ENCODE results near the gene RTP5.
"Not testable (repeated sequence)": the region's sequence is repeated elsewhere in the genome, so short reads cannot be mapped to it uniquely, and the experiment has no call there.

GRCh38 chr2:241823531-241824437 lies 45.7 kb upstream of the RTP5 start:
- TF ChIP-seq CTCF (IDR thresholded peaks at IDR 0.05; ENCODE audit: poor library complexity); EZH2 (IDR thresholded peaks at IDR 0.05; ENCODE audit: borderline replicate concordance); EZH2phosphoT487 (IDR thresholded peaks at IDR 0.05; ENCODE audit: low read depth, severe bottlenecking, unreplicated experiment): not testable (repeated sequence)
